H54 (cell line): ENCODE results near the gene KRTAP12-3.
"Not testable (repeated sequence)": the region's sequence is repeated elsewhere in the genome, so short reads cannot be mapped to it uniquely, and the experiment has no call there.

Experiments used
- DNase-seq: peaks from one replicate; pipeline ENCODE4 v3.0.0; 2011; ENCODE audit warnings: low spot score, mixed read lengths; ENCODE audit not compliant: insufficient read length
- FAIRE-seq: peaks from 3 replicates; lab custom pipeline; 2011; peaks lifted over from hg19 to GRCh38; lab: Jason Lieb, UNC
- POLR2A ChIP-seq: IDR thresholded peaks from 2 replicates; pipeline ENCODE4 v1.6.1; 2011; ENCODE audit warnings: low read depth, mild to moderate bottlenecking, low read length

Gene KRTAP12-3

GRCh38 chr21:44637018-44637850, 20.5 kb upstream of the KRTAP12-3 start, which contains the start of gene KRTAP10-10:
KRTAP10-10 (plus strand) TSS chr21:44637356; CDS start chr21:44637418, 62 bp downstream.
- DNase-seq: no peak
- FAIRE-seq: no peak
- no peak for TF ChIP-seq POLR2A

- FAIRE-seq, DNase-seq: not testable (repeated sequence)
These were observed 19.8 kb upstream of the KRTAP12-3 start for GRCh38 chr21:44637851-44638348.

- DNase-seq, FAIRE-seq: not testable (repeated sequence)
These were observed 19.0 kb upstream of the KRTAP12-3 start for GRCh38 chr21:44638506-44639330.

- no peak for TF ChIP-seq POLR2A
- DNase-seq (no peak), FAIRE-seq (no peak)
These were observed 18.4 kb upstream of the KRTAP12-3 start for GRCh38 chr21:44639331-44639655.

GRCh38 chr21:44640761-44641160, 17.0 kb upstream of the KRTAP12-3 start:
- FAIRE-seq (no peak), DNase-seq (no peak)
- TF ChIP-seq POLR2A: no peak

- DNase-seq: no peak
- FAIRE-seq: no peak
- TF ChIP-seq POLR2A: no peak
These were observed 13.9 kb upstream of the KRTAP12-3 start for GRCh38 chr21:44643741-44644310.

GRCh38 chr21:44644878-44645277, 12.9 kb upstream of the KRTAP12-3 start:
- DNase-seq: no peak
- TF ChIP-seq POLR2A: no peak
- FAIRE-seq: no peak

GRCh38 chr21:44646366-44647221, 11.1 kb upstream of the KRTAP12-3 start, which contains the start of gene KRTAP10-11:
KRTAP10-11 (plus strand) TSS chr21:44646414; CDS start chr21:44646459, 45 bp downstream.
- FAIRE-seq, DNase-seq: not testable (repeated sequence)

- no peak for TF ChIP-seq POLR2A
- DNase-seq (no peak), FAIRE-seq (no peak)
These were observed 10.5 kb upstream of the KRTAP12-3 start for GRCh38 chr21:44647222-44647552.

- FAIRE-seq: no peak
- no peak for DNase-seq
- TF ChIP-seq POLR2A: no peak
These were observed 9.0 kb upstream of the KRTAP12-3 start for GRCh38 chr21:44648557-44649311.

- DNase-seq (no peak), FAIRE-seq (no peak)
- TF ChIP-seq POLR2A: no peak
These were observed 8.1 kb upstream of the KRTAP12-3 start for GRCh38 chr21:44649521-44650100.

GRCh38 chr21:44650265-44650972, 7.3 kb upstream of the KRTAP12-3 start:
- no peak for DNase-seq
- FAIRE-seq: no peak
- no peak for TF ChIP-seq POLR2A
